ENCODE results near the gene XPNPEP2. TPM values are rescaled to one million over a fixed set of nuclear protein-coding genes. Genes with fewer than 3 reads are reported as not detected.

XPNPEP2 gene
- total and polyA plus RNA-seq, 9 of the 15 experiments (the other 6 are each of a cell fraction or from before 2014, with no cell fraction given): 0.03 to 0.19 (median 0.09) TPM; not detected in 5

- TF ChIP-seq, protein P1, sequence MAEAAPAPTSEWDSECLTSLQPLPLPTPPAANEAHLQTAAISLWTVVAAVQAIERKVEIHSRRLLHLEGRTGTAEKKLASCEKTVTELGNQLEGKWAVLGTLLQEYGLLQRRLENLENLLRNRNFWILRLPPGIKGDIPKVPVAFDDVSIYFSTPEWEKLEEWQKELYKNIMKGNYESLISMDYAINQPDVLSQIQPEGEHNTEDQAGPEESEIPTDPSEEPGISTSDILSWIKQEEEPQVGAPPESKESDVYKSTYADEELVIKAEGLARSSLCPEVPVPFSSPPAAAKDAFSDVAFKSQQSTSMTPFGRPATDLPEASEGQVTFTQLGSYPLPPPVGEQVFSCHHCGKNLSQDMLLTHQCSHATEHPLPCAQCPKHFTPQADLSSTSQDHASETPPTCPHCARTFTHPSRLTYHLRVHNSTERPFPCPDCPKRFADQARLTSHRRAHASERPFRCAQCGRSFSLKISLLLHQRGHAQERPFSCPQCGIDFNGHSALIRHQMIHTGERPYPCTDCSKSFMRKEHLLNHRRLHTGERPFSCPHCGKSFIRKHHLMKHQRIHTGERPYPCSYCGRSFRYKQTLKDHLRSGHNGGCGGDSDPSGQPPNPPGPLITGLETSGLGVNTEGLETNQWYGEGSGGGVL (CRISPR knock-in tag; IDR thresholded peaks at IDR 0.05): no peak
- TF ChIP-seq RBM25 (IDR thresholded peaks at IDR 0.05; ENCODE audit: low read depth, low read length, severe bottlenecking): no peak
- no peak for TF ChIP-seq RBM34 (IDR thresholded peaks at IDR 0.05; ENCODE audit: borderline replicate concordance, insufficient read depth, low read length)
- 0 out of 2 replicates have a peak, but pooled peaks have one; percentile 26 for TF ChIP-seq ZNF197 (CRISPR knock-in tag; IDR thresholded peaks at IDR 0.05; ENCODE audit: low read depth)
- no peak for TF ChIP-seq ZFX (CRISPR knock-in tag; IDR thresholded peaks at IDR 0.05)
- TF ChIP-seq BRF1 (IDR thresholded peaks at IDR 0.05; ENCODE audit: borderline replicate concordance, extremely low read depth, insufficient read length): no peak
- TF ChIP-seq EHMT2 (IDR thresholded peaks at IDR 0.05): no peak
- peak; percentile 68 for TF ChIP-seq NCOR1 (IDR thresholded peaks at IDR 0.05)
- TF ChIP-seq, protein P2, sequence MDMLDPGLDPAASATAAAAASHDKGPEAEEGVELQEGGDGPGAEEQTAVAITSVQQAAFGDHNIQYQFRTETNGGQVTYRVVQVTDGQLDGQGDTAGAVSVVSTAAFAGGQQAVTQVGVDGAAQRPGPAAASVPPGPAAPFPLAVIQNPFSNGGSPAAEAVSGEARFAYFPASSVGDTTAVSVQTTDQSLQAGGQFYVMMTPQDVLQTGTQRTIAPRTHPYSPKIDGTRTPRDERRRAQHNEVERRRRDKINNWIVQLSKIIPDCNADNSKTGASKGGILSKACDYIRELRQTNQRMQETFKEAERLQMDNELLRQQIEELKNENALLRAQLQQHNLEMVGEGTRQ (CRISPR knock-in tag; IDR thresholded peaks at IDR 0.05): no peak
- no peak for TF ChIP-seq TAF1 (IDR thresholded peaks at IDR 0.05; ENCODE audit: control insufficient read depth, extremely low read depth, insufficient read depth, low read length, severe bottlenecking)
- no peak for TF ChIP-seq SRSF7 (optimal IDR thresholded peaks at IDR 0.05; ENCODE audit: low read depth, low read length)
- TF ChIP-seq ZNF644 (tag; IDR thresholded peaks at IDR 0.05; ENCODE audit: low read depth): no peak
- TF ChIP-seq GTF2A2 (tag; IDR thresholded peaks at IDR 0.05): no peak
- no peak for TF ChIP-seq ZNF23 (CRISPR knock-in tag; IDR thresholded peaks at IDR 0.05)
- no peak for TF ChIP-seq SP1 (CRISPR knock-in tag; IDR thresholded peaks at IDR 0.05)
- no peak for TF ChIP-seq KAT2B (IDR thresholded peaks at IDR 0.05; ENCODE audit: low read depth, low read length)
- TF ChIP-seq TEAD4 (IDR thresholded peaks at IDR 0.05; ENCODE audit: low read length): peak; percentile 86
- no peak for TF ChIP-seq TEAD4 (CRISPR knock-in tag; IDR thresholded peaks at IDR 0.05; ENCODE audit: borderline replicate concordance)
- TF ChIP-seq PHF20 (IDR thresholded peaks at IDR 0.05; ENCODE audit: partially characterized antibody): no peak
- TF ChIP-seq NBN (IDR thresholded peaks at IDR 0.05; ENCODE audit: low read depth): no peak; the same call in 1 of the 2 replicates
- TF ChIP-seq MAFG (tag; conservative IDR thresholded peaks at IDR 0.05): no peak
- peak; percentile 69 for TF ChIP-seq SMARCA4 (IDR thresholded peaks at IDR 0.05)
- no peak for TF ChIP-seq SIN3B (IDR thresholded peaks at IDR 0.05; ENCODE audit: low read depth)
- no peak for TF ChIP-seq HLTF (IDR thresholded peaks at IDR 0.05)
- TF ChIP-seq CBX1 (IDR thresholded peaks at IDR 0.05; ENCODE audit: low read depth): no peak
- TF ChIP-seq, protein P3, sequence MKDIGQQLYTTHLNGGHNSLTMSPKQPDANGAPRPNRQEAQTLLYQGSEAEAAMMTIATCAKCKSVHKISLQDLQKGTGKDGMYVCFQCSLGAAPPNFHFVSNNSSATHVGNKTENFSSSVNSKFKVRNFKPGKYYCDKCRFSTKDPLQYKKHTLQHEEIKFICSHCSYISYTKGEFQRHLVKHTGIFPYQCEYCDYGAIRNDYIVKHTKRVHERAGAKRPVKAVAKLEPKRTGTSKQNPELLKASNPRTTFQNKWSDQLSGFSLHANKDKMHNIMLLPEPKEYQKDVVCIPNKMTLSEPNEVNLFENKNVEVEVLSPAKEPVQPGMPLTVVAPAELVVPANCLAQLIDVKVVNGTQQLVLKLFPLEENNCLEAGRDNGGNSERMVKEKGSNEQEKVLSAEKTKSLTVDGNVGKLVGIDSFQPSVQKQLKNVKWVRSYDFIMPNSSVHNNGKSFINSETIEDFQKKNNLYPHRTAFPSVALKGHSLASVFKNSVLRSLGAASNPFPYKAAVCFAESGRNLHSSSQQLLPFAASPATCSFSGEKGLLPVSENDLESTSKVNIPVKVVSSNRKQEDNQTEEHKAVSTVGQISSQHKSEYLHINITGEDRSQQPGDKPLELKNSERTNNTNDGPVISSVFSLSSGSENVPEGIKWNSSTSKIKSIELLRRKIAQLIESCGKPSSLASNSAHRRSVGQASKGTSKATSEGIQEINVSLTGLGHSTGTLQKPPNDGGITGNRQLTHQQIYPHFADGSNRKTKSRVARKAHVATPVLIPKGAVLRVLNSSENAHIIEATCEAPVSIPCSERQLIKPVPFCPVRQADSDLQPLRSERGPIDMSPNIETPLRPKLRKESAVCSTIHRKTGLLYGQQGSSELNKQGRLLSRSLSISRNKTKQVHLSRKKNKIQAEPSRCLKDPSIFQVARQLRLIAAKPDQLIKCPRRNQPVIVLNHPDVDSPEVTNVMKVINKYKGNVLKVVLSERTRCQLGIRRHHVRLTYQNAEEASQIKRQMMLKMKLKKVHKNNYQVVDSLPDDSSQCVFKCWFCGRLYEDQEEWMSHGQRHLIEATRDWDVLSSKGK (CRISPR knock-in tag; IDR thresholded peaks at IDR 0.05): no peak
- peak; percentile 57; the same call in 1 of the 2 replicates for TF ChIP-seq MTA1 (IDR thresholded peaks at IDR 0.05; ENCODE audit: borderline replicate concordance)
These were observed 47.5 kb downstream of the XPNPEP2 start (continued) for GRCh38 chrX:129786210-129786651.

Data from K562 (cell line).